Effector CD4-positive, alpha-beta T cell (primary cell): Measurements from ENCODE around the gene HYAL4. TPM values are rescaled to one million over a fixed set of nuclear protein-coding genes. Genes with fewer than 3 reads are reported as not detected.
"Not testable (repeated sequence)": the region's sequence is repeated elsewhere in the genome, so short reads cannot be mapped to it uniquely, and the experiment has no call there.

Source experiments
- DNase-seq: peaks from one replicate; pipeline ENCODE4 v3.0.0-alpha.2; 2020
- total RNA-seq: gene quantifications from one replicate; lab custom pipeline; 2026; lab: John Stamatoyannopoulos, UW

The HYAL4 gene
- not detected for total RNA-seq

- no peak for DNase-seq
Observed at GRCh38 chr7:123844712-123845219, at the start of gene HYAL4. HYAL4 (plus strand) TSS chr7:123845169; CDS start chr7:123868274, 23,105 bp downstream.

- DNase-seq, result no peak
Observed at GRCh38 chr7:123795917-123796316, 49.1 kb upstream of the HYAL4 start.

- no peak for DNase-seq
Observed at GRCh38 chr7:123796568-123796967, 48.4 kb upstream of the HYAL4 start.

- no peak for DNase-seq
Observed at GRCh38 chr7:123797673-123798531, 47.1 kb upstream of the HYAL4 start.

- no peak for DNase-seq
Observed at GRCh38 chr7:123798532-123799188, 46.3 kb upstream of the HYAL4 start.

- no peak for DNase-seq
Observed at GRCh38 chr7:123802249-123802648, 42.7 kb upstream of the HYAL4 start.

GRCh38 chr7:123805287-123805686 is 39.7 kb upstream of the HYAL4 start:
- DNase-seq, result no peak

- no peak for DNase-seq
Observed at GRCh38 chr7:123809471-123809870, 35.5 kb upstream of the HYAL4 start.

- no peak for DNase-seq
Observed at GRCh38 chr7:123811056-123811455, 33.9 kb upstream of the HYAL4 start.

GRCh38 chr7:123816916-123817315 is 28.1 kb upstream of the HYAL4 start:
- DNase-seq, result no peak

GRCh38 chr7:123819001-123819400 is 26.0 kb upstream of the HYAL4 start:
- no peak for DNase-seq

- DNase-seq, result not testable (repeated sequence)
Observed at GRCh38 chr7:123819795-123820194, 25.2 kb upstream of the HYAL4 start.

GRCh38 chr7:123820864-123821263 is 24.1 kb upstream of the HYAL4 start:
- DNase-seq, result no peak

- DNase-seq, result no peak
Observed at GRCh38 chr7:123821320-123821719, 23.6 kb upstream of the HYAL4 start.

- DNase-seq, result no peak
Observed at GRCh38 chr7:123823898-123824753, 20.8 kb upstream of the HYAL4 start.

- DNase-seq, result no peak
Observed at GRCh38 chr7:123824754-123825067, 20.3 kb upstream of the HYAL4 start.

- no peak for DNase-seq
Observed at GRCh38 chr7:123828805-123829204, 16.2 kb upstream of the HYAL4 start.

- DNase-seq, result no peak
Observed at GRCh38 chr7:123836656-123837055, 8.3 kb upstream of the HYAL4 start.

GRCh38 chr7:123839106-123839505 is 5.9 kb upstream of the HYAL4 start:
- not testable (repeated sequence) for DNase-seq

GRCh38 chr7:123844142-123844541 is 827 bp upstream of the HYAL4 start:
- DNase-seq, result not testable (repeated sequence)

- DNase-seq, result no peak
Observed at GRCh38 chr7:123845823-123846216, 851 bp downstream of the HYAL4 start.

GRCh38 chr7:123846217-123846891 is 1.4 kb downstream of the HYAL4 start:
- DNase-seq, result no peak

GRCh38 chr7:123847868-123848267 is 2.9 kb downstream of the HYAL4 start:
- no peak for DNase-seq
